Measurements from ENCODE around the gene NRG3. TPM values are rescaled to one million over a fixed set of nuclear protein-coding genes. Genes with fewer than 3 reads are reported as not detected.
"Not testable (repeated sequence)": the region's sequence is repeated elsewhere in the genome, so short reads cannot be mapped to it uniquely, and the experiment has no call there.

The NRG3 gene
- polyA plus RNA-seq, 5 donors, result 0.91 to 1.5 (median 1.2) TPM

GRCh38 chr10:81957976-81958375 is 83.0 kb downstream of the NRG3 start:
- DNase-seq, result no peak

DNA sequence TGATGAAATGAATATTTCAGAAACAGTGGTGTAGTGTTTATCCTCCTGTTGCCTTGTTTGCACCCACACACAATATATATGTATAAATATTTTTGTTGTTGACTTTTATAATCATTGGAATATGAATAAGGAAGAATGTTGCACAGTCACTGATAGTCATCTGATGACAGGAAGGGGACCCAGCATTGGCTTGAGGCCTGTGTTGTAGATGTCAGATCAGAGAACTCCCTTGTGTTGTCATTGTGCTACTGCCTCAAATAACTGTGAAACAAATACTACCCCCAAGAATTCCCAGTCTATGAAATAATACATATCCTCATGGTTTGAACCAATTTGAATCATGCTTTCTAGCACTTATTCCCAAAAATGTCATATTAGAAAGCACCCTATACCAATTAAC is 84.0 kb downstream of the NRG3 start:
- DNase-seq, result no peak

GRCh38 chr10:81961451-81962184 is 86.6 kb downstream of the NRG3 start:
- no peak for DNase-seq

DNA sequence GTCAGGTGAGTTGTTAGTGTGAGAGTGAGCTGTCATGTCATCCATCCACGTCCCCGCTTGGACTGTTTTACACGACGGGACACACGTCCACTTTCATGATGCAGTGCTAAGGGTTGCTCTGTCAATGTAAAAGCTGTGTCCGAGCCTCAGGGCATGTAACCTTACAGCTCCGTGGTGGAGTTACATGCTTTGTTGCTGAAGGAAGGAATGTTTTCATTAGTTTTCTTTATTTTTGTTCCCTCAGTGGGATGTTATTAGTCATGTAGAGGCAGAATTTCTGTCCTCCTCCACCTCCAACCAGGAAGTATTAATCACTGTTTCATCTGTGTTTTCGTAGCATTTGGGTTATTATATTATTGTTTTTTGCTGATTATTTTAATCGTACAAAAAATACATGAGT is 88.6 kb downstream of the NRG3 start:
- no peak for DNase-seq

DNA sequence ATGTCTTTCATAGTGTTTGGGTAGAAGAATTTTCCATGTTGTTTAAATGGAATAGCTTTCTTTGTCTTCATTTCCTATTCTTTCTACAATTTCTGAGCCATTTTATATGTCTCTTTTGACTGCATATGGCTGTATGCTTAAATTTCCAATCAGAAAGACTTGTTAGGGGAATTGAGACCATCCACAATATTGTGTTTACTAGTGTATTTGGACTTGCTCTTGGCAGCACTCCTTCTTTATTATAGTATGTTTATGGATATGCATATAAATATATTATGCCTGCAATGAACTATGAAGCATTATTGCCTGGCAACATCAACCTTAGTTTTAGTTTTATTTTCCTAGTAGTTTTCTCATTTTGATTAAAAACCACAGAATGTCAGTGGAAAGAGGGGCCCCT is 92.7 kb downstream of the NRG3 start:
- DNase-seq, result no peak

- no peak for DNase-seq
These were observed 94.1 kb downstream of the NRG3 start for GRCh38 chr10:81969136-81969535.

GRCh38 chr10:81978238-81978637 is 103.2 kb downstream of the NRG3 start:
- DNase-seq, result no peak

GRCh38 chr10:81981724-81982123 is 106.7 kb downstream of the NRG3 start:
- DNase-seq, result no peak

DNA sequence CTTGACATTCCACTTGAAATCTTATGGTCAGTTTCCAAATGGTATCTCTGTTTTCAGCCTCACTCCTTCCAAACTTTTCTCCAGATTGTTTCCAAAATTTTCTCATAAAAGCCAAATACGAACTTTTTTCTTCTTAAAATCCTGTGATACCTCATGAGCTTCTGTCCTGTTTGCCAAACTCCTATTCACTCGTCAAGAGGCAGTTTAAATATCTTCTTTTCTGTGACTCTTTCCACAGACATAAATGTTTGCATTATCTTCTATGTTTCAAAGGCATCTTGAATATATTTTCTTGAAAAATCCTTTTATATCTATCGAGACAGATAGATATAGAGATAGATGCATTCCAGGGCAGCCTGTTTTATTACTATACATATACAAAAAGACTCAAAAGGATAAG is 109.4 kb downstream of the NRG3 start:
- no peak for DNase-seq

GRCh38 chr10:81995254-81995653 is 120.3 kb downstream of the NRG3 start:
- no peak for DNase-seq

- no peak for DNase-seq
These were observed 121.9 kb downstream of the NRG3 start for GRCh38 chr10:81996927-81997326.

GRCh38 chr10:82020999-82021398 is 146.0 kb downstream of the NRG3 start:
- DNase-seq, result no peak

GRCh38 chr10:82027711-82028110 is 152.7 kb downstream of the NRG3 start:
- no peak for DNase-seq

DNA sequence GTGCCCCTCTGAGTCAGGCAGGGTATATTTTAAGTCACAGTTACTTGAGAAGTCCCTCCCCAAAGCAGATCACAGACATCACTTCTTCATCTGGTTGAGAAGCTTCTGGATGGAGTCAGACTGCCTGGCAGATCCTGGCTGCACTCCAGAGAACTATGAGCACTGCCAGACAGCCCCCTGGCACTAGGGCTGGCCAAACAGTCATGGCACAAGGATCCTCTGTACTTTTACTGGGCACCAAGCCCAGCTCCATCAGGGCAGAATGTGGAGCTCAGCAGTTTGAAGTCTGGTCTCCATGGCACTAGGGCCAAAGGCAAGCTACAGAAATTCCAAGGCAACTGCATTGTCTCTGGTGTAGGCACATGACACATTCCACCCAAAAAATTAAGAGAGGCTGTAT is 162.1 kb downstream of the NRG3 start:
- no peak for DNase-seq

GRCh38 chr10:82038587-82038986 is 163.6 kb downstream of the NRG3 start:
- no peak for DNase-seq

GRCh38 chr10:82040336-82040735 is 165.3 kb downstream of the NRG3 start:
- DNase-seq, result no peak

GRCh38 chr10:82041018-82041417 is 166.0 kb downstream of the NRG3 start:
- no peak for DNase-seq

DNA sequence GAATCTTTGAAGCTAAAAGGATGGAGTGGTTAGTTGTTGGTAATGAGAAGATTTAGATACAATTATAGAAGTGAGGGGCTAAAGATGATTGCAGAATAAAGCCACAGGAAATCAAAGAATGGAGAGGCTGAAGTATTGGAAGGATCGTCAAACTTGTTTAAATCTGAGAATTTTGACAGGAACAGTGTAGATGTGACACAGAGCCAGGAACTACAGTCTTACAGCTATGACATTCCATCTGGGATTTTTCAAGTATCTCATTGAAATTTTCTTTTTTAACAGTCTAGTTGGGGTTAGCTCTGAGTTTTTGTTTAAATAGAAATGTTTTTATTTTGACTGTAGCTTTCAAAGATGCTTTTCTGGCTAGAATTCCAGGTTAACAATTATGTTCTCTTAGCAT is 181.4 kb downstream of the NRG3 start:
- no peak for DNase-seq

- not testable (repeated sequence) for DNase-seq
These were observed 192.2 kb downstream of the NRG3 start for GRCh38 chr10:82067192-82067591.

DNA sequence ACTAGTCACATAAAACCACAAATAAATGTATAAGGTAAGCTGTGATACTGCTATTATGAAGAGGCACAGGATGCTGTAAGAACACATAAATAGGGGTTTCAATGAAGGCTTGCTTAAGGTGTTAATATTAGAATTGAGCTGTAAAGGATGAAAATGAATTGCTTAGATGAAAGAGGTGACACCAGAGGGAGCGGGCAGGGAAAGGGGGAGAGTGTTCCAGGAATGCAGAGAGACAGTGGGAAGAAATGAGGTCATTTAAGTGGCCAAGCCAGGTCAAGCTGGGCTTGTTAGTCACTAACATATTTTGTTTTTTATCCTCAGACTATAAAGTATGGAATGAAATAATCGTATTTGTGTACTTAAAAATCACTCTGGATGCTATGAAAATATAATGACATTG is 193.5 kb downstream of the NRG3 start:
- DNase-seq, result no peak

DNA sequence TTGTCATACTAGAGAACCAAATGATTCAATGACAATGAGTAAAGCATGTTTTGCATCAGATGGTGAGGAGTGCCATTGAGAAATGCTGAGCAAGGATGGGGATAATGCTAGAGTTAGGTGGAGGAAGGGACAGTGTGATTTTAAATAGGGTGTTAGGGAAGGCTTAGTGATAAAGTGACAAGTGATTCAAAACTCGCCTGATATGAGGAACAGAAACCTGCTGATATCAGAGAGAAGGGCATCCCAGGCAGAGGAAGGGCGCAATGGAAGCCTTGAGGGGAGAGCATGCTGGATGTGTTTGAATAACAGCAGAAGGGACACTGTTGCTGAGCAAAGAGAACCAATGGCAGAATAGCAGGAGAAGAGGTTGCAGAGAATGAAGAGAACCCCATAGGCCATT is 196.2 kb downstream of the NRG3 start:
- DNase-seq, result no peak

DNA sequence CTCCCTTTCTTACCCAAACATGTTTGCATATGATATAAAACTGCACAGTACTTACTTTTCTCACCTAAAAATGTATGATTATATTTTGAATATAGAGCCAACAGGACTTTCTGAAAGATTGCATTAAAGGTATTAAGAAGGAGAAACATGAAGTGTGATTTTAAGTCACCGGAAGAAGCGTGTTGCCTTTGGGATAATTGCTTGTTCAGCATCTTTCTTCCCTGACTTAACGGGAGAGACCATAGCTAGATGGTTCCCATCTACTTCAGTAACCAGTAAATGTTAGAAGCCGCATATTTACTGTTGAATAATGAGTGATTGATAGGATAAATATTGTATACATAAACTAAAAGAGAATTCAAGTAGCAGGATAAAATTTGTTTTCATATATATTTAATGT is 197.1 kb downstream of the NRG3 start:
- no peak for DNase-seq

DNA sequence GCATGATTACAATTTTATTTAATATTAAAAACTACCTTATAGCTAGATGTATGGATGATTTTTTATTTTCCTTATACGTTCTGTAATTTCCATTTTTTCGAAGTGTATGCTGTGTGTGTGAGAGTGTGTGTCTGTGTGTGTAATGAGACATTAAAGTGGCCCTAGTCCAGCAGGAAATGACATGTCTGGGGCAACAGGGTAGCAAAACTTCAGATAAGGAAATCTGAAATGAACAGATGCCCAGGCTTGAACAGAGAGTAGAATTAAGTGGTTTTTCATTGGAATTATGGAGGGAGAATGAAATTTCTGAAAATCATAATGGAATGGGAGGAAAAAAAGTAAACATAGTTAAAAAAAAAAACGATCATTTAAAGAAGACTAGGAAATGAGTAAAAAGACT is 200.6 kb downstream of the NRG3 start:
- no peak for DNase-seq

- DNase-seq, result no peak
These were observed 209.5 kb downstream of the NRG3 start for GRCh38 chr10:82084496-82084895.

Data from right lung (tissue), 5 donors.